Activated CD4-positive, alpha-beta T cell treated with anti-CD3 and anti-CD28 coated beads, Interleukin-2, amount 10 ng/mL, durations not matched to agents 24 days and 14 days (primary cell): ENCODE results near the gene JAG1. TPM values are rescaled to one million over a fixed set of nuclear protein-coding genes. Genes with fewer than 3 reads are reported as not detected.

Experiments used
- DNase-seq: peaks from one replicate; pipeline ENCODE4 v3.0.0; 2022
- H3K27ac Mint-ChIP-seq: one replicate; pipeline ENCODE4 v1.8.0; 2022; ENCODE audit warnings: mild to moderate bottlenecking, mixed read lengths
- H3K27me3 Mint-ChIP-seq: one replicate; pipeline ENCODE4 v1.8.0; 2022; ENCODE audit warnings: mixed read lengths
- H3K36me3 Mint-ChIP-seq: one replicate; pipeline ENCODE4 v1.8.0; 2022; ENCODE audit warnings: low read depth, mild to moderate bottlenecking, mixed read lengths
- H3K4me1 Mint-ChIP-seq: one replicate; pipeline ENCODE4 v1.8.0; 2021; ENCODE audit warnings: mixed read lengths
- H3K4me3 Mint-ChIP-seq: one replicate; pipeline ENCODE4 v1.8.0; 2022; ENCODE audit warnings: mild to moderate bottlenecking, moderate library complexity, mixed read lengths
- H3K9me3 Mint-ChIP-seq: one replicate; pipeline ENCODE4 v1.8.0; 2021; ENCODE audit warnings: mixed read lengths
- intact Hi-C: fragments of 100-400 bp; cut with micrococcal nuclease; formaldehyde crosslinking; loops from one replicate; pipeline ENCODE4 v1.15.1; 2023
- total RNA-seq: library from RNA; stranded (reverse); gene quantifications from 2 replicates; pipeline ENCODE4 v1.2.3, GENCODE V29; 2022

The JAG1 gene
- total RNA-seq, 1 donor from 2014 or later = 1.1 TPM

DNA sequence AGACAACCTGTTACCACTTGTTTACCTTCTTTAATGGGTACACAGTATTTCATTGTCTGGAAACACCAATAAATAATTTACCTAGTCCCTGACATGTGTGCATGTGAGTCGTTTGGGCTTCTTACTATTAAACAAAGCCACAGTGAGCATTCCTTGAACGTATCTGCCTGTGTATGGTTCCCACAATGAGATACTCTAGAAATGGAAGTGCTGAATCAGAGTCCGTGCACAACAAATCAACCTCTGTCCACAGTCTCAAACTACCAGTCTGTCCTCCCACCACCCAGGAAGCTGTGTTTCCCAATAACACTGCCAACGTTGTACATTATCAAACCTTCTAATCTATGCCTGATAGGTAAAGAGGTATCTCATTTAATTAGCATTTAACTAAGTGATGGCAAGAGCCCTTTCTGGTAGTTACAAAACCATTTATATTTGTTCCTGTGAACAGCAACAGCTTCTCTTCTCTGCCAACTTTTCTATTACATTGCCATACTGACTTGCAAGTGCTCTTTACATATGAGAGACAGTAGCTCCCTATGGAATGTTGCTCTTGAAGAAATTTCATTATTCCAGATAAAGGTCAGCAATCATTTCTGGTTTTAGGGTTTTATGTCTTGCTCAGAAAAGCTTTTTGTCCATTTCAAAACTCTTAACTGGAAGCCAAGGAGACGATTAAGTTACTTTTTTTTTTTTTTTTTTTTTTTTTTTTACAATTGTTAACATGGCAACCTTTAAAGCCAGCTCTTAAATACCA lies 14.7 kb downstream of the JAG1 start:
- no peak overlapping the region for H3K27ac Mint-ChIP-seq
- peaks cover under 1% of the 10 kb centered on the region for H3K4me1 Mint-ChIP-seq
- no peak for DNase-seq
- no peak overlapping the region for H3K4me3 Mint-ChIP-seq
- H3K9me3 Mint-ChIP-seq = no peaks in the 10 kb centered on the region
- H3K36me3 Mint-ChIP-seq = no peaks in the 10 kb centered on the region
- intact Hi-C loops = no loop called here
- H3K27me3 Mint-ChIP-seq = peaks cover 38% of the 10 kb centered on the region

- peaks cover 33% of the 10 kb centered on the region for H3K27me3 Mint-ChIP-seq
- H3K36me3 Mint-ChIP-seq = no peaks in the 10 kb centered on the region
- intact Hi-C loops = no loop called here
These were observed 15.6 kb downstream of the JAG1 start for GRCh38 chr20:10658051-10658823.

DNA sequence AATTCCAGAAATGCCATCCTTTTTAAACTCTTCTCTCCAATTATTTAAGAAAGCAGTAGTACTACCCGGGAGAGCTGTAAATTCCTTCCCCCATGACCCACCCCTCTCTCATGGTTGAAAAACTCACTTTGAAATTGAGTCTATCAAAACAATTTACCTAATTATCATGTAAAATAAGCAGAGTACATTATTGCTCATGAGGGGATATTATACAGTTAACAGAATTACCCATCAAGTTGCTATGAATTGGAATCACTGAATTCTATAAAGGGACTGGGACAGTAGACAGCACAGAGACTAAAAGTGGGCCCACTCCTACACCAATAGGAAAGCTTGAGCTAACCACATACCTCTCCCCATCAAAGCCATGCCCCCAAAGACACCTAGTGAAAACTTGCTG lies 16.3 kb downstream of the JAG1 start:
- peaks cover 29% of the 10 kb centered on the region for H3K27me3 Mint-ChIP-seq
- no peak for DNase-seq
- no peaks in the 10 kb centered on the region for H3K36me3 Mint-ChIP-seq
- peaks cover 4% of the 10 kb centered on the region for H3K4me1 Mint-ChIP-seq
- intact Hi-C loops = no loop called here
- no peak overlapping the region for H3K4me3 Mint-ChIP-seq
- no peaks in the 10 kb centered on the region for H3K9me3 Mint-ChIP-seq
- H3K27ac Mint-ChIP-seq = no peak overlapping the region

More at GRCh38 chr20:10658051-10658823, 15.6 kb downstream of the JAG1 start:
- no peak overlapping the region for H3K4me3 Mint-ChIP-seq
- DNase-seq = no peak
- no peak overlapping the region for H3K27ac Mint-ChIP-seq
- H3K9me3 Mint-ChIP-seq = no peaks in the 10 kb centered on the region
- peaks cover 4% of the 10 kb centered on the region for H3K4me1 Mint-ChIP-seq

DNA sequence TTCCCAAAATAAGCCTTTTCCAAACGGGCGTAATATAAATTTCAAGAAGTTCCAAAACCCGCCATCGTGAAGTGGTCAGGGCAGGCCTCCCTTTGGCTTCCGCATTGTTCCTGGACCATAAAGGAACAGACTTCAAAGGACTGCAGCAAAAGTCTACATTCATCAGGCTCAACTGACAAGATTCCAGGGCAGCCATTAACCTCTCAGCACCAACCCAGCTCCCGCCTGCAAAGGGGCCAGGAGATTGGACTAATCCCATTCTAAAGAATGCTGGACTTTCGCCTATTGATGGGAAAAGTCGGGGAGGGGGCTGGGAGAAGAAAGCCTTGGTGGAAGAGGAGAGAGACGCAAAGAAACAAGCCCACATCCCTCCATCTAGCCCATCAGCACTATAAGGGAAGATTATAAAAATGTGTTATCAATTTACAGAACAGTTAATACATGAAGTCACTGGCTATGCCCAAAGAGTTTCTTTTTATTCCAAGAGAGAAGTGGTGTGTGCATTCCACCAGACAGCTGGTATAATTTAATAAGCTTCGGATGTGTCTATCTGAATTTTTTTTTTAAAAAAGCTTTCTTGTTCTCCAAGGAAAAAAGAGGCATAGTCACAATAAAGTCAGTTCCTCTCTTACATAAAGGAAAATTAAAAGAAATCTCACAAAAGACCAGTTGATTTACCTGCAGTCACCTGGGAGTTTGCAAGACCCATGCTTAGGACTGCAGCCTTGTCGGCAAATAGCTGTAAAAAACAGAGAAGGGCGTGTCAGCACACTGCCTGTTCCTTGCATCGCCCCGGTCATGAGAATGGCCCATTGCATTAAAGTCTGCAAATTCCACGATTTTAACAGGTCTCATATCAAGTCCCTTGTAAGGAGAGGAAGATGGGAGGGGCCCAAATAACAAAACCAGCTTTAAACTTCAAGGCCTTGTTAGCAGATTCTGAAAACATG lies 17.8 kb downstream of the JAG1 start:
- Mint-ChIP-seq H3K27me3 (peaks cover 22% of the 10 kb centered on the region), H3K4me1 (peaks cover 6% of the 10 kb centered on the region), H3K9me3 (no peaks in the 10 kb centered on the region), H3K27ac (no peak overlapping the region), H3K36me3 (no peaks in the 10 kb centered on the region), H3K4me3 (no peak overlapping the region)
- intact Hi-C loops = no loop called here
- DNase-seq = no peak

DNA sequence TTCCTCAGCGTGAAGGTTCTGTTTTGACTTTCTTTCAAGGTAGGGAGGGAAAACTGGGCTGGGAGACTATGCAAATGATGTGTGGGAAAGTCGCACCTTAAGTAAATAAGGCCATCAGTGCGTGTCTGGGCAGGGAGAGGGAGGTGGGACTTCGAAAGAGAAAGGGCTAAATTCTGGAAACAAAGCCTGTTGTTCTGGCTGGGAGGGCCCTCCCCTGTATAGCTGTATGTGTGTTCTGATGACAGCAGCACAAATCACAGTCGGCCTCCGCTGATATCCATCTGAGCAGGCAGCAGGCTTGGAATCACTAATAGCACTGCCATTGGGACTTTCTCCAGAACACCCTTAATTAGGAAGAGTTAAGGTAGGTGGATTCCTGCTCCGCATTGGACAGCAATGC lies 19.2 kb downstream of the JAG1 start:
- Mint-ChIP-seq H3K4me1 (peaks cover 6% of the 10 kb centered on the region), H3K4me3 (no peak overlapping the region), H3K9me3 (no peaks in the 10 kb centered on the region), H3K27ac (no peak overlapping the region), H3K36me3 (no peaks in the 10 kb centered on the region), H3K27me3 (peaks cover 23% of the 10 kb centered on the region)
- intact Hi-C loops = no loop called here
- no peak for DNase-seq

GRCh38 chr20:10654250-10654610 lies 19.6 kb downstream of the JAG1 start:
- intact Hi-C loops = no loop called here
- H3K36me3 Mint-ChIP-seq = no peaks in the 10 kb centered on the region
- DNase-seq = no peak
- H3K9me3 Mint-ChIP-seq = no peaks in the 10 kb centered on the region
- no peak overlapping the region for H3K27ac Mint-ChIP-seq
- H3K4me3 Mint-ChIP-seq = no peak overlapping the region
- H3K4me1 Mint-ChIP-seq = peaks cover 6% of the 10 kb centered on the region
- H3K27me3 Mint-ChIP-seq = peaks cover 22% of the 10 kb centered on the region

DNA sequence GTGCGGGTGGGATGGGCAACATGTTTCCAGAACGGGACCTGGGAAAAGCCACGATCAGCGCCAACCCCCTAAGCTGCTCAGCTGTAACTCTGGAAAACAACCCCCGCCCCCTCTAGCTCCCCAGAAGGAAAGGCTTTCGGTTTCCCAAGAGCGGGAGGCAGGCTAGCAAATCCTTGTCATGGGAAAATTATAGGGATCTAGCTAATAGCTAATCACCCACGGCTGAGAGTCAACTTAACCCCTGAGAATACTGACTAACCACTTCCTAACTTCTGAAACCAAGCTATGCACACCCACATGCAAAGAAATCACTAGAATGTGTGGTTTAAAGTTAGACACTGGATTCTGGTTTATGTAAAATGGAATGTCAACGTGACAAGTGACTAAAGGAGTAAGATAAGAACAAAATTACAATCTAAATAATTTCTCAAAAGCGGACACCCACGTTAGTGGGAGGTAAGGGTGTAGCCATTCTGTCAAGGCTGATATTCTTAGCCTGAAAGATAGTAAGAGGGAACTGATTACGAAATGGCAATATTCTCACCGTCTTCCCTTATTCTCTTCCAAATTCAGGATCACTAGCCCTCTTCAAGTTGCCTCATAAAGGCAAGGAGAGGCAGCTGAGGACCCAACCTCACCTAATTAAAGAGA lies 20.1 kb downstream of the JAG1 start:
- H3K27ac Mint-ChIP-seq = no peak overlapping the region
- H3K4me3 Mint-ChIP-seq = no peak overlapping the region
- H3K36me3 Mint-ChIP-seq = no peaks in the 10 kb centered on the region
- H3K9me3 Mint-ChIP-seq = no peaks in the 10 kb centered on the region
- intact Hi-C loops = no loop called here
- no peak for DNase-seq
- H3K27me3 Mint-ChIP-seq = peaks cover 19% of the 10 kb centered on the region
- H3K4me1 Mint-ChIP-seq = peaks cover 6% of the 10 kb centered on the region

DNA sequence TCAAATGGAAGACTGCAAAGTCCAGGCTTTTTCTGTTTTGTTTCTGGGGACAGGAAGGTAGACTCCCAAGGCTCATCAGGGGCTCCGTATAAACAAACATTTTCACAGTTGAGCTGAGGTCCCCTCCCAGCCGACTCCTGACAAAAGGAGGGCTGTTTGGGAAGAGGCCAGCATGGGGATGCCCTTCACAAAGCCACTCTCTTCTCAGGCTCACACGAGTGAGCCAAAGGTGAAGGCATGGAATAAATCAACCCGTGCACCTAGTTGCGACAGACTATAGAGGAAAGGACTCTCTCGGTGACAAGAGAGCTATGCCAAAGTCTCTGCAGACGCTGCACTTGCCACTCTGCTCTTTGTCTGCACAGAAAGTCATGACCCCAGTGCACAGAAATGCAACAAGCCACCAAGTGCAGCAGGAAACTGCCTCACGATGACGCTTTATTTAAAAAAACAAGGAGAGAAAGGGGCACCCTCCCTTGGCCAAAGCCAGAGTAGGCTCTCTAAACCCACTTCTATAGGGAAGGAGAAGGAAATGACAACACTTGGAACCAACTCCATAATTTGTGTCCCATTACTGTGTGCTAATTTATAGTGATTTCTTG lies 21.0 kb downstream of the JAG1 start:
- H3K27ac Mint-ChIP-seq = no peak overlapping the region
- no peak for DNase-seq
- intact Hi-C loops = no loop called here
- peaks cover 17% of the 10 kb centered on the region for H3K27me3 Mint-ChIP-seq
- H3K9me3 Mint-ChIP-seq = no peaks in the 10 kb centered on the region
- no peak overlapping the region for H3K4me3 Mint-ChIP-seq
- peaks cover 6% of the 10 kb centered on the region for H3K4me1 Mint-ChIP-seq
- no peaks in the 10 kb centered on the region for H3K36me3 Mint-ChIP-seq

- H3K9me3 Mint-ChIP-seq = no peaks in the 10 kb centered on the region
- peaks cover 6% of the 10 kb centered on the region for H3K4me1 Mint-ChIP-seq
- no peak overlapping the region for H3K27ac Mint-ChIP-seq
- H3K36me3 Mint-ChIP-seq = no peaks in the 10 kb centered on the region
- H3K4me3 Mint-ChIP-seq = no peak overlapping the region
- peaks cover 17% of the 10 kb centered on the region for H3K27me3 Mint-ChIP-seq
- intact Hi-C loops = no loop called here
- DNase-seq = no peak
These were observed 21.6 kb downstream of the JAG1 start for GRCh38 chr20:10652185-10652584.

DNA sequence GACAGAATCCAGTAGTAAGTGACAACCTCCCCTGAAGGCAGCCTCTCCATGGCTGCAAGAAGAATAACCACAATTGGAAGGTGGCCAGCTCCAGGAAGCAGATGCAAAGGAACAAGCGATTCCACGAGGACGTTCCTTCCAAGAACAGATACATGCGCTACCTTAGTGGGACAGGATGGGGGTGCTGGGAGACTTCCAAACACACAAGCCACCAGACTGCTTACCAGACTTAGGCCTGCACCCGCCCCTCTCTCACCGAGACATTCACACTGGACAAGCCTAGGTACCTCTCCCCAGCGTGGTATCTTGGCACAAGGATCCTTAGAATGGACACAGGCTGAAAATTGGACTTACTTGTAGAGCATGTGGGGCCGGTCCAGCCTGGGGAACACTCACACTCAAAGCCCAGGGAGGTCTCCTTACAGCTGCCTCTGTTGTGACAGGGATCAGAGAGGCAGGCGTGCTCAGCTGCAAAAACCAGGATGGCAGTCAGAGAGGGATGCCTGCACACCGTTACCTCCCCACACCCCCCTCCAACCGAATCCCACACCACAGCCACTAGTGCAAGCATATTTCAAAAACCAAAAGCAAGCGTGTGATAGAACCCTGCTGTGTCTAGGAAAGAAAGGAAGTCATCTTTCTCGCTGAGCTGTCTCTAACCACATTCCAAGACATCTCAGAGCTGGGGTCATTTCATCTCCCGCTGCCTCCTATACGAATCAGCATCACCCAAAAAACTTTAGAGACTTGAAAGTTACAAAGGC lies 22.4 kb downstream of the JAG1 start:
- H3K4me3 Mint-ChIP-seq = no peak overlapping the region
- H3K4me1 Mint-ChIP-seq = peaks cover 6% of the 10 kb centered on the region
- intact Hi-C loops = no loop called here
- H3K36me3 Mint-ChIP-seq = no peaks in the 10 kb centered on the region
- peaks cover 17% of the 10 kb centered on the region for H3K27me3 Mint-ChIP-seq
- DNase-seq = no peak
- H3K9me3 Mint-ChIP-seq = no peaks in the 10 kb centered on the region
- no peak overlapping the region for H3K27ac Mint-ChIP-seq

DNA sequence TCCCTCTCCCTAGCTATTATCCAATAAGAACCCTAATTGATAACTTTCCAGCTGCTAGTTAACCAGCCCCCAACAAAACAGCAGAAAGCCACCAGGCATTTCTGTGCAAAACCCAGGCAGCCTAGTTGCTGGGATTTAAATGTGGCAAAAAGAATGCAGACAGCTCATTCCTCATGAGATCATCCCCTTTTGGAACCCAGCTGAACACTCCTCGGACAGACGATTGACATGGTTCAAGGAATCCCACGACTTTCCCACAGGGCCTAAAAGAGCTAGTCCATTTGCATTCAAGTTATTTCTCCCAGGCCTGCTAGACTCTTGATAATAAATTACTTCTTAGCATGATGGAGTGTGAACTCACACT lies 24.0 kb downstream of the JAG1 start:
- Mint-ChIP-seq H3K4me3 (no peak overlapping the region), H3K9me3 (no peaks in the 10 kb centered on the region), H3K27me3 (peaks cover 13% of the 10 kb centered on the region), H3K36me3 (no peaks in the 10 kb centered on the region), H3K27ac (no peak overlapping the region), H3K4me1 (peaks cover 6% of the 10 kb centered on the region)
- no peak for DNase-seq
- intact Hi-C loops = no loop called here

GRCh38 chr20:10649080-10649796 lies 24.6 kb downstream of the JAG1 start:
- intact Hi-C loops = no loop called here

More at GRCh38 chr20:10649080-10649796, 24.6 kb downstream of the JAG1 start:
- H3K27ac Mint-ChIP-seq = no peak overlapping the region
- H3K36me3 Mint-ChIP-seq = no peaks in the 10 kb centered on the region
- no peak for DNase-seq
- peaks cover 9% of the 10 kb centered on the region for H3K4me1 Mint-ChIP-seq
- H3K27me3 Mint-ChIP-seq = peaks cover 8% of the 10 kb centered on the region
- no peaks in the 10 kb centered on the region for H3K9me3 Mint-ChIP-seq
- H3K4me3 Mint-ChIP-seq = no peak overlapping the region
